Activated B cell treated with CpG ODN at 0.5 μM for 24 hours (primary cell): Measurements from ENCODE around the gene CCNI. TPM values are rescaled to one million over a fixed set of nuclear protein-coding genes. Genes with fewer than 3 reads are reported as not detected.
A peak's percentile ranks its signal among the peaks of the same experiment; 100 is the strongest.

Experiments used
- ATAC-seq: fragments of 200-7000 bp; cut with Tn5 transposase; one replicate; pipeline ENCODE4 v1.10.0; 2021; ENCODE audit warnings: low read depth, mild to moderate bottlenecking, moderate library complexity
- CTCF ChIA-PET: fragments of 350-600 bp; sonication (Branson Sonifier 250); formaldehyde crosslinking; loops from one replicate; lab custom pipeline; 2021; ENCODE audit warnings: antibody characterized with exemption; lab: Charles Lee
- POLR2A ChIA-PET: fragments of 350-600 bp; sonication (Branson Sonifier 250); formaldehyde crosslinking; loops from one replicate; lab custom pipeline; 2021; ENCODE audit warnings: antibody characterized with exemption; lab: Charles Lee
- DNase-seq: peaks from one replicate; pipeline ENCODE4 v3.0.0; 2022
- H3K27ac Mint-ChIP-seq: one replicate; pipeline ENCODE4 v1.8.0; 2020; ENCODE audit warnings: mixed read lengths
- H3K27me3 Mint-ChIP-seq: one replicate; pipeline ENCODE4 v1.8.0; 2021; ENCODE audit warnings: mixed read lengths
- H3K36me3 Mint-ChIP-seq: one replicate; pipeline ENCODE4 v1.8.0; 2021; ENCODE audit warnings: low read depth, mixed read lengths
- H3K4me1 Mint-ChIP-seq: one replicate; pipeline ENCODE4 v1.8.0; 2021; ENCODE audit warnings: mixed read lengths
- H3K4me3 Mint-ChIP-seq: one replicate; pipeline ENCODE4 v1.8.0; 2020; ENCODE audit warnings: mild to moderate bottlenecking, mixed read lengths
- H3K9me3 Mint-ChIP-seq: one replicate; pipeline ENCODE4 v1.8.0; 2020; ENCODE audit warnings: mixed read lengths
- CTCF ChIP-seq: fragments of 200-600 bp; IDR thresholded peaks from one replicate; pipeline ENCODE4 v1.8.0; 2022; ENCODE audit warnings: antibody characterized with exemption, mild to moderate bottlenecking
- intact Hi-C: fragments of 100-400 bp; cut with micrococcal nuclease; formaldehyde crosslinking; loops from one replicate; pipeline ENCODE4 v1.15.1; 2024
- total RNA-seq: library from RNA; stranded (reverse); gene quantifications from 2 replicates; pipeline ENCODE4 v1.2.3, GENCODE V29; 2022

Gene CCNI
- total RNA-seq, 1 donor from 2014 or later: 246 TPM

DNA sequence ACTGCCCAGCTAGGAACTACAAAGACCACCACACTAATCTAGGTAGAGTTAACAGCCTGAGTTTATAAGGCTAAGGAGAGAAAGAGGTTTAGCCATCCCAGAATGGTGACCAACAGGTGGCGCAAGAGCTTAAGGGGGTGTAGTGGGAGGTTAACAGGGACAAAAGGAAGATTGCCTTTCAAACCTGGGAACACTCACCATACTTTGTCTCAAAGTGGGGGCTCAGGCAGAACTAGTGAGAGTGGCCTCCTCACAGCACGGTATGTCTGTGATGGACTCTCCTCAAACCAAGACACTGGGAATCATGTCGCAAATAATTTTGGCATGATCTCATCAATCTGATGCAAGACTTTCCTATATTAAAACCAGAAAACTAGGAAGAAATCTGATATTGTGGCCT, 23.4 kb downstream of the CCNI start:
- H3K4me3 Mint-ChIP-seq: no peak overlapping the region
- H3K36me3 Mint-ChIP-seq: peaks cover 79% of the 10 kb centered on the region
- ChIA-PET POLR2A (no interaction called here), CTCF (interaction anchor here (0.6 to 5.9 kb wide), 13 partner anchors 21 to 155 kb away, joined by 3 to 88 read pairs (median 3); no protein-coding TSS in a partner anchor)
- no peak for TF ChIP-seq CTCF
- intact Hi-C loops: loop anchor here (1.0 kb wide), 4 partner anchors 22 to 151 kb away; no protein-coding TSS in a partner anchor
- peak; percentile 33 for DNase-seq
- H3K27me3 Mint-ChIP-seq: no peaks in the 10 kb centered on the region
- ATAC-seq: peak; percentile 47
- no peaks in the 10 kb centered on the region for H3K9me3 Mint-ChIP-seq
- no peak overlapping the region for H3K27ac Mint-ChIP-seq
- H3K4me1 Mint-ChIP-seq: no peaks in the 10 kb centered on the region

DNA sequence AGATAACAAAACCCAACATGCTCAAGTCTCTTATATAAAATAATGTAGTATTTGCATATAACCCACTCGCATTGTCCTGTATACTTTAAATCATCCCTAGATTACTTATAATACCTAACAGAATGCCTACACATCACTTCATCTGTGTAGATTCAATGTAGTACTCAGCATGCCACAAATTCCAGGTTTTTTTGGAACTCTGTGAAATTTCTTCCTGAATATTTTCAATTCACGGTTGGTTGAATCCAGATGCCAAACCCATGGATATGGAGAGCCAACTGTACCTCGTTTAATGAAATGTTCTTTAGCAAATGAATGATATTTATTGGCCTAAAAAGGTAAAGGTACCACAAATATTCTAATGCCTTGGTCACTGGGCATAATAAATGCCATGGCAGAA, 24.8 kb downstream of the CCNI start:
- ChIA-PET CTCF (interaction anchor here (2.4 to 5.9 kb wide), 4 partner anchors 44 to 156 kb away, joined by 6 to 88 read pairs (median 16); no protein-coding TSS in a partner anchor), POLR2A (no interaction called here)
- Mint-ChIP-seq H3K27ac (no peak overlapping the region), H3K4me3 (no peak overlapping the region), H3K4me1 (no peaks in the 10 kb centered on the region), H3K27me3 (no peaks in the 10 kb centered on the region), H3K36me3 (peaks cover 79% of the 10 kb centered on the region), H3K9me3 (no peaks in the 10 kb centered on the region)
- no peak for DNase-seq
- no peak for ATAC-seq
- intact Hi-C loops: no loop called here
- TF ChIP-seq CTCF: no peak

DNA sequence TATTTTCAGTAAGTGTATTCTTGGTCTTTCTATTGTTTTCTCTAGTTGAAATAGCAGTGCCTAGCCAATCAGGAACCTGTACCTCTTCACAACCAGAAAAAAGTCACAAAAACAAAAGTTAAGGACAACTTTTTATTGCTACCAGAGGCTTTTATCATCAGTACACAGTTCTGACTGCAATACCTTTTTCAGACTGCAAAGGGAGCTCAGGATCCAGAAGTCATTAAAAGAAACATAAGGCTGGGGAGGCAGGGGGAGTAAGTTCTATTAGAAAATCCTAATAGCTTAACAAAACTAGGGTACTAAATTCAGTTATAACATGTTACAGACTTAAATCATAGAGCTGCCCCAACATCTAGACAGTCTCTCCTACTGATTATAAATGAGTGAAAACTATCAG, 28.8 kb downstream of the CCNI start:
- no peak for ATAC-seq
- intact Hi-C loops: loop anchor here (10.0 kb wide), 1 partner anchor 102 kb away; the partner anchor contains the start of gene SEPTIN11
- Mint-ChIP-seq H3K27ac (no peak overlapping the region), H3K36me3 (peaks cover 58% of the 10 kb centered on the region), H3K9me3 (no peaks in the 10 kb centered on the region), H3K27me3 (no peaks in the 10 kb centered on the region), H3K4me3 (no peak overlapping the region), H3K4me1 (peaks cover 2% of the 10 kb centered on the region)
- CTCF ChIA-PET: interaction anchor here (3.2 to 4.8 kb wide), 2 partner anchors 48 to 155 kb away, joined by 12 to 55 read pairs; no protein-coding TSS in a partner anchor
- TF ChIP-seq CTCF: no peak
- POLR2A ChIA-PET: interaction anchor here (1.2 kb wide), 1 partner anchor 147 kb away, joined by 3 read pairs; no protein-coding TSS in a partner anchor
- no peak for DNase-seq

GRCh38 chr4:77045490-77045889, 30.3 kb downstream of the CCNI start:
- H3K27me3 Mint-ChIP-seq: no peaks in the 10 kb centered on the region
- POLR2A ChIA-PET: interaction anchor here (0.6 to 1.1 kb wide), 2 partner anchors 22 to 158 kb away, joined by 3 to 14 read pairs; no protein-coding TSS in a partner anchor
- H3K9me3 Mint-ChIP-seq: no peaks in the 10 kb centered on the region
- H3K36me3 Mint-ChIP-seq: peaks cover 48% of the 10 kb centered on the region
- H3K4me3 Mint-ChIP-seq: no peak overlapping the region
- DNase-seq: no peak
- H3K4me1 Mint-ChIP-seq: peaks cover 13% of the 10 kb centered on the region
- CTCF ChIA-PET: interaction anchor here (0.6 to 4.8 kb wide), 14 partner anchors 10 to 1148 kb away, joined by 3 to 55 read pairs (median 4); no protein-coding TSS in a partner anchor
- no peak for ATAC-seq
- no peak overlapping the region for H3K27ac Mint-ChIP-seq
- intact Hi-C loops: loop anchor here (2.0 to 10.0 kb wide), 2 partner anchors 101 to 615 kb away; partner anchors contain the start of gene SEPTIN11
- no peak for TF ChIP-seq CTCF

- CTCF ChIA-PET: interaction anchor here (0.9 to 4.8 kb wide), 13 partner anchors 12 to 1147 kb away, joined by 3 to 55 read pairs (median 4); no protein-coding TSS in a partner anchor
- ATAC-seq (no peak), DNase-seq (no peak)
- H3K27me3 Mint-ChIP-seq: no peaks in the 10 kb centered on the region
- no peak overlapping the region for H3K27ac Mint-ChIP-seq
- peaks cover 40% of the 10 kb centered on the region for H3K36me3 Mint-ChIP-seq
- intact Hi-C loops: loop anchor here (2.0 to 10.0 kb wide), 3 partner anchors 100 to 614 kb away; partner anchors contain the start of gene SEPTIN11
- peaks cover 17% of the 10 kb centered on the region for H3K4me1 Mint-ChIP-seq
- TF ChIP-seq CTCF: peak; percentile 31
- POLR2A ChIA-PET: interaction anchor here (0.6 kb wide), 1 partner anchor 159 kb away, joined by 3 read pairs; no protein-coding TSS in a partner anchor
- H3K4me3 Mint-ChIP-seq: no peak overlapping the region
- H3K9me3 Mint-ChIP-seq: no peaks in the 10 kb centered on the region
These were observed 31.2 kb downstream of the CCNI start for GRCh38 chr4:77044461-77045150.
